ENCODE data around the gene CAD.
"Not testable (repeated sequence)": the region's sequence is repeated elsewhere in the genome, so short reads cannot be mapped to it uniquely, and the experiment has no call there.

Gene CAD

GRCh38 chr2:27261241-27261925 lies 44.2 kb downstream of the CAD start:
- no peak for DNase-seq

GRCh38 chr2:27261926-27262298 lies 44.7 kb downstream of the CAD start:
- DNase-seq = no peak

- DNase-seq = no peak
Measured at GRCh38 chr2:27262379-27263286, 45.5 kb downstream of the CAD start, which contains the start of gene SLC30A3. Gene SLC30A3, minus strand, starts transcription at chr2:27263047. Its CDS starts 141 bp downstream, at chr2:27262906.

GRCh38 chr2:27263287-27264252 lies 46.4 kb downstream of the CAD start:
- no peak for DNase-seq

- DNase-seq = no peak
Measured at GRCh38 chr2:27264253-27264752, 47.1 kb downstream of the CAD start.

- peak; percentile 71 to 85 for DNase-seq
Measured at GRCh38 chr2:27264753-27265535, 47.8 kb downstream of the CAD start.

DNA sequence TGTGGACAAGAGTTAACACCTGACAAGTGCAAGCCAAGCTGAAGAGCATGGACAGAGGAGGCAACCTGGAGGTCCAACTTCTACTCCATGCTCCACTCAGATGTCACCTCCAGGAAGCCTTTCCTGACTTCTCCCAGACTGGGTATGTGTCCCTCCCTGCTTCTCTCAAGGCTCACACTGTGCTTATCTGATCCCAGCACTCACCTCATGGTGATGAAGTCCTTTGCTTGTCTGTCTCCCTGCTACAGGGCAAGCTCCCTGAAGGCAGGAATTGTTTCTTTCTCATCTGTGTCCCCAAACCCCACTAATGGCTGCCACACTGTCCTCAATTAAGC lies 48.3 kb downstream of the CAD start:
- no peak for DNase-seq

GRCh38 chr2:27268296-27268695 lies 51.1 kb downstream of the CAD start:
- DNase-seq = not testable (repeated sequence)

- DNase-seq = no peak
Measured at GRCh38 chr2:27270131-27270530, 53.0 kb downstream of the CAD start.

GRCh38 chr2:27270670-27271069 lies 53.5 kb downstream of the CAD start:
- no peak for DNase-seq

GRCh38 chr2:27271631-27272340 lies 54.6 kb downstream of the CAD start:
- no peak for DNase-seq

- not testable (repeated sequence) for DNase-seq
Measured at GRCh38 chr2:27272537-27273522, 55.7 kb downstream of the CAD start.

- DNase-seq = no peak
Measured at GRCh38 chr2:27275211-27276150, 58.3 kb downstream of the CAD start, which contains the start of gene DNAJC5G. Gene DNAJC5G, plus strand, starts transcription at chr2:27275433. Its CDS starts 1,296 bp downstream, at chr2:27276729.

- DNase-seq = no peak
Measured at GRCh38 chr2:27278010-27278409, 60.8 kb downstream of the CAD start.

GRCh38 chr2:27280826-27281225 lies 63.7 kb downstream of the CAD start:
- DNase-seq = no peak

GRCh38 chr2:27281442-27281841 lies 64.3 kb downstream of the CAD start:
- no peak for DNase-seq

- DNase-seq = peak in 1 of 2 experiments; percentile 27
Measured at GRCh38 chr2:27281855-27282559, 64.8 kb downstream of the CAD start, which contains the start of gene TRIM54. Gene TRIM54, plus strand, starts transcription at chr2:27282429. Its CDS starts 303 bp downstream, at chr2:27282732.

DNA sequence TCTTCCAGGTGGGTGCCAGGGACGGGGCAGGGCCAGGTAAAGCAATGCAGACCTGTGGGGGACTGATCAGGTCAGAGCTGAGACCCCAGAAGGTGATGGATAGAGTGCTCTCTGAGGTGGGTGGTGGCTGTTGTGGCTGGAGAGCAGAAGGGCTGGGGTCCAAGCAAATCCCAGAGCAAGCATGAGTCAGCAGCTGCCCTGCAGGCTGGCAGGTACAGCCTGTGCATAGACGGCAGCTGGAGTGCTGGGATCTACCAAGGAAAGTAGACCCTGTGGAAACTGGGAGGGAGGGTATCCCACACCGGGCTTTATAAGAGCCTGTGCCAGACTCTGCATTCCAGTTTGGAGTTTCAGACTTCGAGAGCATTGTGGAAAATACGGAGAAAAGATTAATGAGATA lies 65.7 kb downstream of the CAD start:
- peak; percentile 77 to 83 for DNase-seq
